Gastroesophageal sphincter (tissue), 4 donors: ENCODE measurements around the gene STAG3. TPM values are rescaled to one million over a fixed set of nuclear protein-coding genes. Genes with fewer than 3 reads are reported as not detected.
"Not testable (repeated sequence)": the region's sequence is repeated elsewhere in the genome, so short reads cannot be mapped to it uniquely, and the experiment has no call there.

Experiments used
- ATAC-seq: fragments of 150-250 bp; one replicate; pipeline ENCODE4 v1.9.1; 2016; ENCODE audit warnings: mild to moderate bottlenecking, moderate library complexity
- H3K27ac ChIP-seq, 4 donors: fragments of 200-600 bp; sonication (generic) in 3 of 4; 1 replicate in 3 of 4; 2 replicates in 1 of 4; pipeline ENCODE4 v1.5.1; 2016 to 2019
- H3K27me3 ChIP-seq: fragments of 200-600 bp; sonication (generic); one replicate; pipeline ENCODE4 v1.5.1; 2019
- H3K36me3 ChIP-seq, 2 donors: fragments of 200-600 bp; sonication (generic); one replicate each; pipeline ENCODE4 v1.5.1; 2019; ENCODE audit warnings: control low read depth in 1 of 2
- H3K4me1 ChIP-seq, 3 donors: fragments of 200-600 bp; sonication (generic); 1 replicate in 2 of 3; 2 replicates in 1 of 3; pipeline ENCODE4 v1.5.1; 2016 to 2019; ENCODE audit warnings: control low read depth in 2 of 3
- H3K4me3 ChIP-seq, 2 donors: fragments of 200-600 bp; sonication (generic); one replicate each; pipeline ENCODE4 v1.5.1; 2019; ENCODE audit warnings: mild to moderate bottlenecking in 1 of 2, moderate library complexity in 1 of 2
- H3K9me3 ChIP-seq, 3 donors: fragments of 200-600 bp; sonication (generic); one replicate each; pipeline ENCODE4 v1.5.1; 2017 to 2019; ENCODE audit warnings: control low read depth in 2 of 3
- EP300 ChIP-seq: sonication (generic); formaldehyde crosslinking; IDR thresholded peaks from one replicate; pipeline ENCODE4 v1.6.1; 2017; ENCODE audit warnings: antibody characterized with exemption, mild to moderate bottlenecking
- POLR2A ChIP-seq, 2 donors: fragments of 450-650 bp; IDR thresholded peaks; one replicate each; pipeline ENCODE4 v1.6.1; 2017; ENCODE audit warnings: antibody characterized with exemption in 2 of 2, mild to moderate bottlenecking in 2 of 2, moderate library complexity in 1 of 2
- POLR2AphosphoS5 ChIP-seq: sonication (generic); formaldehyde crosslinking; IDR thresholded peaks from one replicate; pipeline ENCODE4 v1.6.1; 2017; ENCODE audit warnings: antibody characterized with exemption
- WGBS, 2 donors: methylation state at CpG; one replicate each; pipeline ENCODE4 v1.1.5; 2018; ENCODE audit warnings: low coverage in 1 of 2; 5-methylcytosine and 5-hydroxymethylcytosine counted together
- total RNA-seq, 4 donors: library from RNA; depleted of rRNA; stranded (reverse); fragments of >200 nt; gene quantifications; one replicate each; pipeline ENCODE4 v1.1.0, GENCODE V29; 2016
- TF ChIP-seq, protein P1 (sequence below), 4 experiments: fragments of 200-600 bp in 2 of 4; fragments of 450-650 bp in 2 of 4; sonication (generic) in 1 of 4; IDR thresholded peaks; one replicate each; pipeline ENCODE4 v1.5.1; 2017 to 2019; ENCODE audit warnings: antibody characterized with exemption in 4 of 4, mild to moderate bottlenecking in 2 of 4, moderate library complexity in 2 of 4

The STAG3 gene
- total RNA-seq, 4 donors from 2014 or later = 0.47 TPM; not detected in 3

DNA sequence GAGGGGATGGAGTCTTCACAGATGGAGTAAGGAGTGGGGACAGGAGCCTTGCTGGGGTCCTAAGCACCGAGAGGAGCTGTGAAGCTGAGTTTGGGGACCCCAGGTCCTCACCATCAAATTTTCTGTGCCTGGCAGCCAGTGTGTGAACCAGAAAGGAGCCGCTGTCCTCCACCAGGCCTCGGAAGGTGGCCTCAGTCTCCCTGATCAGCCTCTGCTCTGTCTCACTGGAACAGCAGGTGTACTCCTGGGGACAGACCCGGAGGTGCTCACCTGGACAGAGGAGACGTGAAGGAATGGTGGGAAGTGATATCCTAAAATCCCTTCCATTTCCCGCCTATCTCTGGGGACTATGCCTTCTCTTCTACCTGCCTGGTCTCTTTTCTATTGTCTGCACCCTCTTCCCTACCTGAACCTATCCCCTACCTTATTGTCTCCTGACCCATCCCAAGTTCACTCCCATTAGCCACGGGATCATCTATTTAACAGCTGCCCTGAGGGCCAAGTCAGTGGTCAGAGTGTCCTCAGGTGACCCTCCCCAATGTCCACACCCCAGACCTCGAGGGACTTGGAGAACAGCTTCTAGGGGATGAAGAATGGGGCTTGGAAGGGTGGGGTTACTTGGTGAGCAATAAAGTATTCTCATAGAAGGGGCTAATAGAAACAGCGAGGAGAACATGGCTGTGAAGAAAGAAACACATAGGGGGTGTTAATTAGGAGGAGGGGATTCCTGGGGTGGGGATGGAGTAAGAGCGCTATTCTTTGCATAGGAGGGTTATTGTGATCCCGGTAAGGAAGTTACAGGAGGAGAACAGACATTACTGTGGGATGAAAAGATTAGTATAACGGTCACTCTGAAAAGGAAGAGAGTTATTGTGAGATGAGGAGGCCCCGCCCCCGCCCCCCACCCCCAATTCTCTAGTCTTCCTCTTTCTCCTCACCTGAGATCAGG, 1.3 kb upstream of the STAG3 start:
- peak overlapping the region in 3 of 4 donors; percentile 48 to 69 (median 63) for H3K27ac ChIP-seq
- 38 to 54% methylated on average over 4 to 8 of the region's 14 CpGs for WGBS, 2 donors

DNA sequence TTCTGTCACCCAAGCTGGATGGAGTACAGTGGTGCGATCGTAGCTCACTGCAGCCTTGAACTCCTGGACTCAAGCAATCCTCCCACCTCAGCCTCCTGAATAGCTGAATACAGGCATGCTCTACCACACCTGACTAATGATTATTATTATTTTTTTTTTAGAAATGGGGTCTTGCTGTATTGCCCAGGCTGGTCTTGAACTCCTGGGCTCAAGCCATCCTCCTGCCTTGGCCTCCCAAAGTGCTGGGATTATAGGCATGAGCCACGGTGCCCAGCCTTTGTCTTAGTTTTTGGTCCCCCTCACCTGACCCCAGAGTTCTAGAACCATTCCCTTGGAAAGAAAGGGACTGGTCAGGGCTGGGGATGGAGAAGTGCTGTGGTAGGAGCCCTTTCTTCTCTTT, 2.4 kb downstream of the STAG3 start:
- 80 to 100% methylated on average over 3 of the region's 3 CpGs for WGBS, 2 donors
- not testable (repeated sequence) for H3K27me3 ChIP-seq, H3K27ac ChIP-seq, H3K36me3 ChIP-seq, ATAC-seq, H3K9me3 ChIP-seq, H3K4me3 ChIP-seq
- peaks cover 0 to 21% (median 6%) of the 10 kb centered on the region in 3 donors for H3K4me1 ChIP-seq

More for the DNA sequence above, 1.3 kb upstream of the STAG3 start:
- Histone ChIP-seq H3K27me3 (peaks cover 26% of the 10 kb centered on the region), H3K4me3 (peak overlapping the region; percentile 12 to 48), H3K9me3 (no peaks in the 10 kb centered on the region), H3K36me3 (no peaks in the 10 kb centered on the region), H3K4me1 (peaks cover 0 to 29% (median 9%) of the 10 kb centered on the region in 3 donors)
- no peak for ATAC-seq
- no peak for TF ChIP-seq POLR2A (IDR thresholded peaks at IDR 0.05)
- TF ChIP-seq, protein P1, sequence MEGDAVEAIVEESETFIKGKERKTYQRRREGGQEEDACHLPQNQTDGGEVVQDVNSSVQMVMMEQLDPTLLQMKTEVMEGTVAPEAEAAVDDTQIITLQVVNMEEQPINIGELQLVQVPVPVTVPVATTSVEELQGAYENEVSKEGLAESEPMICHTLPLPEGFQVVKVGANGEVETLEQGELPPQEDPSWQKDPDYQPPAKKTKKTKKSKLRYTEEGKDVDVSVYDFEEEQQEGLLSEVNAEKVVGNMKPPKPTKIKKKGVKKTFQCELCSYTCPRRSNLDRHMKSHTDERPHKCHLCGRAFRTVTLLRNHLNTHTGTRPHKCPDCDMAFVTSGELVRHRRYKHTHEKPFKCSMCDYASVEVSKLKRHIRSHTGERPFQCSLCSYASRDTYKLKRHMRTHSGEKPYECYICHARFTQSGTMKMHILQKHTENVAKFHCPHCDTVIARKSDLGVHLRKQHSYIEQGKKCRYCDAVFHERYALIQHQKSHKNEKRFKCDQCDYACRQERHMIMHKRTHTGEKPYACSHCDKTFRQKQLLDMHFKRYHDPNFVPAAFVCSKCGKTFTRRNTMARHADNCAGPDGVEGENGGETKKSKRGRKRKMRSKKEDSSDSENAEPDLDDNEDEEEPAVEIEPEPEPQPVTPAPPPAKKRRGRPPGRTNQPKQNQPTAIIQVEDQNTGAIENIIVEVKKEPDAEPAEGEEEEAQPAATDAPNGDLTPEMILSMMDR (IDR thresholded peaks at IDR 0.05) = no peak
- TF ChIP-seq EP300 = no peak
- TF ChIP-seq POLR2AphosphoS5 = no peak

GRCh38 chr7:100182616-100183015, 4.9 kb downstream of the STAG3 start:
- not testable (repeated sequence) for H3K9me3 ChIP-seq, ATAC-seq, H3K4me1 ChIP-seq, H3K27me3 ChIP-seq, H3K36me3 ChIP-seq, H3K27ac ChIP-seq, H3K4me3 ChIP-seq
- 81 to 85% methylated on average over 5 of the region's 6 CpGs for WGBS, 2 donors

- H3K4me1 ChIP-seq, H3K9me3 ChIP-seq, H3K27me3 ChIP-seq, H3K27ac ChIP-seq, H3K36me3 ChIP-seq, H3K4me3 ChIP-seq, ATAC-seq: not testable (repeated sequence)
- WGBS, 2 donors = 86 to 100% methylated on average over 1 to 3 of the region's 6 CpGs
These were observed 5.4 kb downstream of the STAG3 start for GRCh38 chr7:100183090-100183489.

GRCh38 chr7:100185726-100186125, 8.0 kb downstream of the STAG3 start:
- no peaks in the 10 kb centered on the region for H3K4me1 ChIP-seq
- no peaks in the 10 kb centered on the region for H3K36me3 ChIP-seq
- peaks cover 6% of the 10 kb centered on the region for H3K27me3 ChIP-seq
- TF ChIP-seq POLR2AphosphoS5 (no peak), EP300 (no peak)
- TF ChIP-seq, protein P1 (IDR thresholded peaks at IDR 0.05) = no peak
- ATAC-seq = no peak
- no peak overlapping the region for H3K4me3 ChIP-seq
- H3K27ac ChIP-seq = no peak overlapping the region
- no peaks in the 10 kb centered on the region for H3K9me3 ChIP-seq
- WGBS, 2 donors = 60% methylated on average over 1 to 2 of the region's 2 CpGs

DNA sequence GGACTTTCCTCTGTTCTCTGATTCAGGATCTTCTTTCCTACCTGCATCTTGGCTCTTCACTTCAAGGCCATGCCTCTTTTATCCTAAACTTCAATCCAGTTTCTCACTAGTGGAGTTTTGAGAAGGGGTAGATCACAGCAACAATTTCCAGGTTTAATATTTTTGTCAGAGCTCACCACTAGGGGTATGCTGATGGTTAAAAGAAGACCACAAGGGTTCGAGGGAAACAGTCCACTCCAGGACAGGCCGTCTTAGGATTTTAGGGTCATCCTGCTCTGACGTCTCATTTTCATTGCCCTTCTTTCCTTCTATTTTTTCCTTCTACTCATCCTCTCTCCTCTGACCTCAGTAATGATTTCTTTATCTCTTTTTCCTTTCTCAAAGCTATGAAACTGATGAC, 11.3 kb downstream of the STAG3 start:
- Histone ChIP-seq H3K27ac (no peak overlapping the region), H3K27me3 (no peaks in the 10 kb centered on the region), H3K9me3 (no peaks in the 10 kb centered on the region), H3K36me3 (no peaks in the 10 kb centered on the region), H3K4me3 (no peak overlapping the region), H3K4me1 (no peaks in the 10 kb centered on the region)
- WGBS, 2 donors = 72 to 74% methylated on average over 3 of the region's 3 CpGs
- no peak for ATAC-seq
- TF ChIP-seq POLR2A (IDR thresholded peaks at IDR 0.05) = no peak

- 37 to 57% methylated on average over 4 of the region's 4 CpGs for WGBS, 2 donors
- no peaks in the 10 kb centered on the region for H3K4me1 ChIP-seq
- no peaks in the 10 kb centered on the region for H3K27me3 ChIP-seq
- no peaks in the 10 kb centered on the region for H3K9me3 ChIP-seq
- peak; percentile 39 for ATAC-seq
- TF ChIP-seq, protein P1 (IDR thresholded peaks at IDR 0.05) = peak in 1 of 4 experiments; percentile 37
- no peak for TF ChIP-seq EP300
- no peak overlapping the region for H3K27ac ChIP-seq
- no peak overlapping the region for H3K4me3 ChIP-seq
- H3K36me3 ChIP-seq = no peaks in the 10 kb centered on the region
These were observed 12.5 kb downstream of the STAG3 start for GRCh38 chr7:100190048-100190711.
